GM20000 (cell line): Measurements from ENCODE around the gene VTI1A.

ENCODE experiments used
- DNase-seq: peaks from one replicate; pipeline ENCODE4 v3.0.0; 2012; ENCODE audit warnings: low spot score
- TF ChIP-seq, protein P1 (sequence below): IDR thresholded peaks from 2 replicates; pipeline ENCODE4 v1.5.1; 2012; ENCODE audit warnings: mild to moderate bottlenecking, control low read depth; ENCODE audit errors: extremely low read depth, missing control alignments

The VTI1A gene

DNA sequence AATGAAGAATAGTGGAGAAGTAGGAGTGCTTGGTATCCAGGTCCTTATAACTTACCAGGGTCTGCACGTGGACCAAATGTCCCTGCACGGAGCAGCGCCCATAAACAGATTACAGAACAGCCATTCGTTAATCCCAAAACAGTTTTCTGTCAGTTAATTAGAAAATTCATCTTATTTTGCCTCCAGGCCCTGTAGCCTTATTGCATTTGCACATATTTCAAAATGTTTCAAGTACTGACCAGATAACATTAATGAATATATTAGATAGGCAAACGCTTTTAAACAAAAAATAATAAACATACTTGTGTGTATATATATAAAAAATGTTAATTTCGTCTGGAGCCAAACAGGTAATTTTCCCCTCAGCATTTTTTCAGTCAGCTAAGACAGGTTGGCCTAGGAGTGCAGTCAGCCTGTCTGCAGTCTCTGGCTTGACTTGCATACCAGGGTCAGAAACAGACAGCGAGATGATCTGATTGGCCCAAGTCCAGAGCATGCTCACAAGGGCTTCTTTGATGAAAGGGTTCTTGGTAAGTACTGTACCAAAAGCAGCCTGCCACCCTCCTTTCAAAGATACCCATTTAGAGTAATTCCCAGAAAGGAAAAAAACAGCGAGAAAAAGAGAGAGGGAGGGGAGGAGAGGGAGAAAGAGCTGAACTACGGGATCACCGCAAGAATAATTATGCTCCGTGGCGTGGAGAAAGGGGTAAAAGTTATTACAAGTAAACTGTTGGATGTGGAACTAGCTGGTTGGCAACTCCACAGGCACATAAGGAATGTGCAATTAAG lies 308.6 kb downstream of the VTI1A start:
- TF ChIP-seq, protein P1, sequence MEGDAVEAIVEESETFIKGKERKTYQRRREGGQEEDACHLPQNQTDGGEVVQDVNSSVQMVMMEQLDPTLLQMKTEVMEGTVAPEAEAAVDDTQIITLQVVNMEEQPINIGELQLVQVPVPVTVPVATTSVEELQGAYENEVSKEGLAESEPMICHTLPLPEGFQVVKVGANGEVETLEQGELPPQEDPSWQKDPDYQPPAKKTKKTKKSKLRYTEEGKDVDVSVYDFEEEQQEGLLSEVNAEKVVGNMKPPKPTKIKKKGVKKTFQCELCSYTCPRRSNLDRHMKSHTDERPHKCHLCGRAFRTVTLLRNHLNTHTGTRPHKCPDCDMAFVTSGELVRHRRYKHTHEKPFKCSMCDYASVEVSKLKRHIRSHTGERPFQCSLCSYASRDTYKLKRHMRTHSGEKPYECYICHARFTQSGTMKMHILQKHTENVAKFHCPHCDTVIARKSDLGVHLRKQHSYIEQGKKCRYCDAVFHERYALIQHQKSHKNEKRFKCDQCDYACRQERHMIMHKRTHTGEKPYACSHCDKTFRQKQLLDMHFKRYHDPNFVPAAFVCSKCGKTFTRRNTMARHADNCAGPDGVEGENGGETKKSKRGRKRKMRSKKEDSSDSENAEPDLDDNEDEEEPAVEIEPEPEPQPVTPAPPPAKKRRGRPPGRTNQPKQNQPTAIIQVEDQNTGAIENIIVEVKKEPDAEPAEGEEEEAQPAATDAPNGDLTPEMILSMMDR, result no peak
- DNase-seq, result no peak

GRCh38 chr10:112756235-112756527 lies 309.2 kb downstream of the VTI1A start:
- DNase-seq, result no peak

DNA sequence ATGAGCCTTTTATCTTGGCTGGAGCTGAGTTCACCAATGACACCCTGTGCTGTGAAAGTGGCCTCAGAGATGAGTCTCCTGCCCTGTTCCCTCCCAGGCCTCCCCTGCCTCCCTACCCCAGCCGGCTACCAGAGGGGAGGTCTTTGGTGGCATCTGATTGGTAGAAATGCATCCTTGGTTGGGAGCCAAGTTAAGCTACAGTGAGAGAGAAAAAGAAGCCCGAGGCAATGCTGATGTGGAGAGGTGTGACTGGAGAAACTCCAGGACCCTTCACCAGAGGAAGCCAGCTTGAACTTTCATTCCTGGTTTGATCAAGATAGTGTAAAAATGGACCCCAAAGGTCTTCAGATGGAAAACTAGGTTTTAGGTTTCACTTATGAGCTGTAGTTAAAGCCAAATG lies 311.9 kb downstream of the VTI1A start:
- no peak for DNase-seq
- TF ChIP-seq, protein P1, result no peak

More at GRCh38 chr10:112756235-112756527, 309.2 kb downstream of the VTI1A start:
- TF ChIP-seq, protein P1, result no peak

DNA sequence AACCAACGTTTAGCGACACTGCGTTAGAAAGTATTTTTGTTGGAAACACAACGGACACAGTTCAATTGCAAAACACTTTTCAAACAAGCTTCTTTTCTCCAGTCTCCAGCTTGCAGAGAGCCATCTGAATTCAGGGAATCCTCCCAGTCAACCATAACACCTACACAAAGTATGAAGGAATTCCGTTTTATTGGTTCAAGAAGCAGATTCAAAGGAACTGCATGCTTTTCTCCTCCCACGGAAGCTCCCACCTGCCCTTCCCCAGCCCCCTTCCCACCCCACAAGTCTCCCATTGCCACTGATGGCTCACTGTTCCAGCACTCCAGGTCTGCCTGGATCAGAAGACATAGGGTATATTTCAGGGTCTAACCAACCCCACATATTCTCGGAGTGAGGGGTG lies 312.5 kb downstream of the VTI1A start:
- TF ChIP-seq, protein P1, result no peak
- no peak for DNase-seq

GRCh38 chr10:112761256-112761655 lies 314.2 kb downstream of the VTI1A start:
- TF ChIP-seq, protein P1, result no peak
- no peak for DNase-seq

DNA sequence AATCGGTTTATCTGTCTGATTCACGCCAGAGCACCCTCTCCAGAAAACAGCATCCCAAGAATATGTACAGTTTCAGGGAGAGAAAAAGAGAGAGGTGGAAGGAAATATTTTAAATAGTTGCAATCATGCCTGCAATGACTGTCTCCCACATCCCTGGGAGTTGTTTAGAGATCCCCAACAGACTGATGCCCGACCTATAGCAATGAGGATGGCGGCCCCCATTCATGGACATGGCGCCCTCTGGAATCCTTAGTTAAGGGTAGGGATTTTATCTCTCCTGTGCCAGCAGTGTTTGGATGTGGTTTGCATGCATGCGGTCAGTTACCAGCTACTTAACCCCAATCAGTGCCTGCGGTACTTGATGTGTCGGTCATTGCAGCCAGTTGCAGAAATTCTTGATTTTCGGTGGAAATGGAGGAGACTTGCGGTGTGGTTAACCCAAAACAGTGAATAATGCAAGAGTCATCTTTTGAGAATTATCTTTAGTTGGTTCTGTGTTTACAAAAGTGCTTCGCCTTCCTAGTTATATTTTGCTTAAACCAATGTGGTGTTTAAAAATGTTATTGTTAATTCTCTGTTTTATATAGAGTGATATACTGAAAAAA lies 317.0 kb downstream of the VTI1A start:
- DNase-seq, result no peak
- TF ChIP-seq, protein P1, result no peak

- TF ChIP-seq, protein P1, result no peak
- no peak for DNase-seq
Observed at GRCh38 chr10:112765717-112766235, 318.8 kb downstream of the VTI1A start.
